ENCODE results near the gene CRACR2A.

Gene CRACR2A

DNA sequence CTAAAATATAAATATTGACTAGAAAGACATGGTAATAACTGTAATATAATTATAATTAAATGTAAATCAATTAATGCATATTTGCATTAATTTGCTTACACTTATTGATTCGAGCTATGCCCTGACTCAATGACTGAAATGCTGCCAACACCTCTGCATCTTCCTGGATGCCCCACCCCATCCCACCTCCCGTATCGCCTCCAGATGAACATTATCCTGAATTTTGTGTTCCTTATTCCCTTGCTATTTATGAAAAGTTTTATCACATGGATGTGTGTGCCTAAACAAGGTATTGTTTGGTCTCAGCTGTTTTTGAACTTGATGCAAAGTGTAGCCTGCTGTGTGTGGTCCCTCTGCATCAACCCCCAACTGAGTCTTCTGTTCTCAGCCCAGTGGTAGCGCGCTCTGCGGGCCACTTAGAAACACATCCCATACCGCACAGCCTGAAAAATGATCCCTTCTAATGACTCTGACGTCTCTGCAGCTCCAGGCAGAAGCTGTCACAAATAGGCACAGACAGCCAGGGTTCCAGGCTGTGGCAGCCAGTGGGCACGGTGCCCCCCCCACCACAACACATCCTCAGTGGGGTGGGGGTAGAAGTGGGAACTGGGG lies 165.4 kb downstream of the CRACR2A start:
- DNase-seq: no peak
- no peaks in the 10 kb centered on the region for H3K9me3 ChIP-seq (replicated peaks; ENCODE audit: insufficient read depth, low read length)
- H3K4me3 ChIP-seq (ENCODE audit: low read length): no peak overlapping the region

DNA sequence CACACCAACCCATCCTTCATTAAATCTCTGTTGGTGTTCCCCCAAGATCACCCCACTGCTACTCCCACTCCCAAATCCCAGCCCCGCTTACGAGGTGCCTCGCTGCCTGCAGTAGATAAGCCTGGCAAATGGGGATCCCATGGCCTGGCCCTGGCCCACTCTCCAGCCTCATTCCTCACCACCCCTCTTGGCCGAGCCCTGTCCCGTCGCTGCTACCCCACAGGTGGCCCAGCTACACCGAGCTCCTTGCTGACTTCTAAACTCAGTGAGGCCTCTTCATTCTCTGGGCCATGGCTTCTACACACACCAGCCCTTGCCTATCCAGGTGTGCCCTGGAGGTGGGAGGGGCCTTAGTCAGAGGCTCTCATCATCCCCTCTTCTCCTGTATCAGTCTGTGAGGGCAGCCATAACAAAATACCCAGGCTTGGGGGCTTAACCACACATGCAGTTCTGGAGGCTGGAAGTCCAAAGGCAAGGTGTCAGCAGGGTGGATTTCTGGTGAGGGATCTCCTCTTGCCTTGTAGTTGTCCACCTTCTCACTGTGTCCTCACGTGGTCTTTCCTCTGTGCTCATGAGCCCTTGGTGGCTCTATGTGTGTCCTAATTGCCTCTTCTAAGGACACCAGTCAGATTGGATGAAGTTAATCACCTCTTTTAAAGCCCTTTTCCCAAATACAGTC lies 169.1 kb downstream of the CRACR2A start:
- H3K36me3 ChIP-seq (replicated peaks; ENCODE audit: insufficient read depth, low read length): no peaks in the 10 kb centered on the region
- H3K9me3 ChIP-seq (replicated peaks; ENCODE audit: insufficient read depth, low read length): no peaks in the 10 kb centered on the region
- H3K4me3 ChIP-seq (ENCODE audit: low read length): no peak overlapping the region
- no peaks in the 10 kb centered on the region for H3F3A ChIP-seq (ENCODE audit: insufficient read depth, low read length)
- no peaks in the 10 kb centered on the region for H4K20me1 ChIP-seq (ENCODE audit: insufficient read depth, low read length)
- H3K9me2 ChIP-seq (replicated peaks; ENCODE audit: insufficient read depth, low read length): no peaks in the 10 kb centered on the region
- no peaks in the 10 kb centered on the region for H3K79me2 ChIP-seq (ENCODE audit: low read length)
- TF ChIP-seq EZH2phosphoT487 (IDR thresholded peaks at IDR 0.05; ENCODE audit: low read length): no peak
- TF ChIP-seq EZH2 (optimal IDR thresholded peaks at IDR 0.05; ENCODE audit: low read depth, low read length): no peak
- TF ChIP-seq, protein P1, sequence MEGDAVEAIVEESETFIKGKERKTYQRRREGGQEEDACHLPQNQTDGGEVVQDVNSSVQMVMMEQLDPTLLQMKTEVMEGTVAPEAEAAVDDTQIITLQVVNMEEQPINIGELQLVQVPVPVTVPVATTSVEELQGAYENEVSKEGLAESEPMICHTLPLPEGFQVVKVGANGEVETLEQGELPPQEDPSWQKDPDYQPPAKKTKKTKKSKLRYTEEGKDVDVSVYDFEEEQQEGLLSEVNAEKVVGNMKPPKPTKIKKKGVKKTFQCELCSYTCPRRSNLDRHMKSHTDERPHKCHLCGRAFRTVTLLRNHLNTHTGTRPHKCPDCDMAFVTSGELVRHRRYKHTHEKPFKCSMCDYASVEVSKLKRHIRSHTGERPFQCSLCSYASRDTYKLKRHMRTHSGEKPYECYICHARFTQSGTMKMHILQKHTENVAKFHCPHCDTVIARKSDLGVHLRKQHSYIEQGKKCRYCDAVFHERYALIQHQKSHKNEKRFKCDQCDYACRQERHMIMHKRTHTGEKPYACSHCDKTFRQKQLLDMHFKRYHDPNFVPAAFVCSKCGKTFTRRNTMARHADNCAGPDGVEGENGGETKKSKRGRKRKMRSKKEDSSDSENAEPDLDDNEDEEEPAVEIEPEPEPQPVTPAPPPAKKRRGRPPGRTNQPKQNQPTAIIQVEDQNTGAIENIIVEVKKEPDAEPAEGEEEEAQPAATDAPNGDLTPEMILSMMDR (IDR thresholded peaks at IDR 0.05; ENCODE audit: low read length): no peak
- DNase-seq: no peak
- no peak overlapping the region for H3K9ac ChIP-seq (ENCODE audit: low read length)
- no peak overlapping the region for H3K4me2 ChIP-seq (ENCODE audit: low read depth, low read length)
- 0 out of 2 replicates have a peak, but pooled peaks cover 5% of the 10 kb centered on the region for H3K27me3 ChIP-seq (replicated peaks; ENCODE audit: insufficient read depth, low read length)
- H3K27ac ChIP-seq (ENCODE audit: low read length): no peak overlapping the region
- H2AFZ ChIP-seq (ENCODE audit: low read length): no peak overlapping the region
- H3K4me1 ChIP-seq (ENCODE audit: low read length): no peaks in the 10 kb centered on the region

More for the DNA sequence above, 165.4 kb downstream of the CRACR2A start:
- Histone ChIP-seq H4K20me1 (ENCODE audit: insufficient read depth, low read length) (no peaks in the 10 kb centered on the region), H3K9ac (ENCODE audit: low read length) (no peak overlapping the region), H3K9me2 (replicated peaks; ENCODE audit: insufficient read depth, low read length) (no peaks in the 10 kb centered on the region), H3K4me2 (ENCODE audit: low read depth, low read length) (no peak overlapping the region), H3K27ac (ENCODE audit: low read length) (no peak overlapping the region), H3K4me1 (ENCODE audit: low read length) (no peaks in the 10 kb centered on the region), H3K79me2 (ENCODE audit: low read length) (no peaks in the 10 kb centered on the region), H3K27me3 (replicated peaks; ENCODE audit: insufficient read depth, low read length) (peaks cover 23% of the 10 kb centered on the region; the same call in 1 of the 2 replicates), H2AFZ (ENCODE audit: low read length) (no peak overlapping the region), H3K36me3 (replicated peaks; ENCODE audit: insufficient read depth, low read length) (no peaks in the 10 kb centered on the region), H3F3A (ENCODE audit: insufficient read depth, low read length) (no peaks in the 10 kb centered on the region)
- TF ChIP-seq EZH2phosphoT487 (IDR thresholded peaks at IDR 0.05; ENCODE audit: low read length): no peak
- TF ChIP-seq, protein P1 (IDR thresholded peaks at IDR 0.05; ENCODE audit: low read length): no peak
- TF ChIP-seq EZH2 (optimal IDR thresholded peaks at IDR 0.05; ENCODE audit: low read depth, low read length): no peak

DNA sequence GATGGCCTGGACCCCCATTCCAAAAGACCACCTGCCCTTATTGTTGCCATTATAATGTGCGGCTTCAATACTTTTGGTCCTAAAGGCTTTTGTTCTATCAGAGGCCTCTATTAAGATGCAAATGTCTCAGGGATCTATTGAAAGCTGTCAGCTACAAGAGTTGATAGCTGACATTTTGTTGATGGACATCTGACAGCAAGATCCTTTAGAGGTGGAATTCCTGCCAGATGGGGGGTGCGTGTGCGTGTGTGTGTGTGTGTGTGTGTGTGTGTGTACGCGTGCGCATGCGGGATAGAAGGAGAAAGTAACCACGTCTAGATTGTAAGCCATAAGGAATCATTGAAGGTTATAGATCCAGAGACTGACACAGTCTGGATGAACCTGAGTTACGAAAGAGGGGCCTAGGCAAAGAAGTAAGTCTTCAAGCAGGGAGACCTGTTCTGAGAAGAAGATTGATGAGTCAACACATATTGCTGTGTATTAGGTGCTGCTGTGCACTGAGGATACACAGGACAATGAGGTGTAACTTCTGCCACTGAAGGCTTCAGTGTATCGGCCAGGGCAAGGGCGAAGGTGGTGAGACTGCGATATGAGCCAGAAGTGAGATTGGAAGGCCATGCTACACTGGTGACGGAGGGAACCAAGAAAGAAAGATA lies 172.7 kb downstream of the CRACR2A start:
- Histone ChIP-seq H3K9me2 (replicated peaks; ENCODE audit: insufficient read depth, low read length) (no peaks in the 10 kb centered on the region), H3K79me2 (ENCODE audit: low read length) (no peaks in the 10 kb centered on the region), H3K4me1 (ENCODE audit: low read length) (no peaks in the 10 kb centered on the region), H3K4me3 (ENCODE audit: low read length) (no peak overlapping the region), H3K27ac (ENCODE audit: low read length) (no peak overlapping the region), H3K36me3 (replicated peaks; ENCODE audit: insufficient read depth, low read length) (no peaks in the 10 kb centered on the region), H4K20me1 (ENCODE audit: insufficient read depth, low read length) (no peaks in the 10 kb centered on the region), H3K4me2 (ENCODE audit: low read depth, low read length) (no peak overlapping the region), H2AFZ (ENCODE audit: low read length) (no peak overlapping the region), H3K27me3 (replicated peaks; ENCODE audit: insufficient read depth, low read length) (no peaks in the 10 kb centered on the region), H3F3A (ENCODE audit: insufficient read depth, low read length) (no peaks in the 10 kb centered on the region), H3K9ac (ENCODE audit: low read length) (no peak overlapping the region), H3K9me3 (replicated peaks; ENCODE audit: insufficient read depth, low read length) (no peaks in the 10 kb centered on the region)
- DNase-seq: no peak
- TF ChIP-seq, protein P1 (IDR thresholded peaks at IDR 0.05; ENCODE audit: low read length): no peak
- no peak for TF ChIP-seq EZH2phosphoT487 (IDR thresholded peaks at IDR 0.05; ENCODE audit: low read length)
- TF ChIP-seq EZH2 (optimal IDR thresholded peaks at IDR 0.05; ENCODE audit: low read depth, low read length): no peak

Data from MM.1S (cell line).